GM23248 (cell line): ENCODE results near the gene CATSPER4. TPM values are rescaled to one million over a fixed set of nuclear protein-coding genes. Genes with fewer than 3 reads are reported as not detected.

Experiments
- DNase-seq: peaks from one replicate; pipeline ENCODE4 v3.0.0-alpha.2; 2015
- H2AFZ ChIP-seq: fragments of 200-600 bp; sonication (generic); 2 replicates; pipeline ENCODE4 v1.6.1; 2016; ENCODE audit warnings: antibody characterized with exemption
- H3F3A ChIP-seq: fragments of 200-600 bp; sonication (generic); 2 replicates; pipeline ENCODE4 v1.6.1; 2016; ENCODE audit warnings: mild to moderate bottlenecking, antibody characterized with exemption, mixed run types; ENCODE audit not compliant: insufficient read depth
- H3K27ac ChIP-seq: fragments of 200-600 bp; sonication (generic); 2 replicates; pipeline ENCODE4 v1.5.1; 2016; ENCODE audit warnings: mild to moderate bottlenecking
- H3K27me3 ChIP-seq: fragments of 200-600 bp; sonication (generic); replicated peaks from 2 replicates; pipeline ENCODE4 v1.6.1; 2016; ENCODE audit warnings: mild to moderate bottlenecking; ENCODE audit not compliant: insufficient read depth
- H3K36me3 ChIP-seq: fragments of 200-600 bp; sonication (generic); 2 replicates; pipeline ENCODE4 v1.6.1; 2016; ENCODE audit warnings: low read depth, mild to moderate bottlenecking
- H3K4me1 ChIP-seq: fragments of 200-600 bp; sonication (generic); 2 replicates; pipeline ENCODE4 v1.6.1; 2016; ENCODE audit warnings: mild to moderate bottlenecking; ENCODE audit not compliant: insufficient read depth
- H3K4me2 ChIP-seq: fragments of 200-600 bp; sonication (generic); one replicate; pipeline ENCODE4 v1.6.1; 2016; ENCODE audit warnings: mild to moderate bottlenecking; ENCODE audit not compliant: unreplicated experiment
- H3K4me3 ChIP-seq: fragments of 200-600 bp; sonication (generic); 2 replicates; pipeline ENCODE4 v1.5.1; 2016; ENCODE audit warnings: mild to moderate bottlenecking
- H3K79me2 ChIP-seq: fragments of 200-600 bp; sonication (generic); 2 replicates; pipeline ENCODE4 v1.6.1; 2016; ENCODE audit warnings: mild to moderate bottlenecking; ENCODE audit not compliant: insufficient read depth
- H3K9ac ChIP-seq: fragments of 200-600 bp; sonication (generic); 2 replicates; pipeline ENCODE4 v1.6.1; 2016; ENCODE audit warnings: mild to moderate bottlenecking
- H3K9me2 ChIP-seq: fragments of 200-600 bp; sonication (generic); 2 replicates; pipeline ENCODE4 v1.6.1; 2016; ENCODE audit warnings: mixed run types, mild to moderate bottlenecking, moderate library complexity; ENCODE audit not compliant: insufficient read depth
- H3K9me3 ChIP-seq: fragments of 200-600 bp; sonication (generic); one replicate; pipeline ENCODE4 v1.6.1; 2017; ENCODE audit warnings: low read depth
- H4K20me1 ChIP-seq: fragments of 200-600 bp; sonication (generic); 2 replicates; pipeline ENCODE4 v1.6.0; 2016; ENCODE audit not compliant: insufficient read depth
- EZH2 ChIP-seq: fragments of 200-600 bp; sonication (generic); IDR thresholded peaks from 2 replicates; pipeline ENCODE4 v1.6.1; 2018; ENCODE audit warnings: antibody characterized with exemption, mild to moderate bottlenecking; ENCODE audit not compliant: insufficient read depth, poor library complexity, severe bottlenecking
- EZH2phosphoT487 ChIP-seq: fragments of 200-600 bp; sonication (generic); IDR thresholded peaks from 2 replicates; pipeline ENCODE4 v1.6.1; 2018; ENCODE audit warnings: antibody characterized with exemption, moderate library complexity, mild to moderate bottlenecking, low read depth; ENCODE audit not compliant: insufficient read depth
- WGBS, 2 experiments: methylation state at CpG; one replicate each; pipeline ENCODE4 v1.1.6; 2015 to 2017; ENCODE audit warnings: low lambda C conversion rate in 2 of 2, low coverage in 1 of 2; ENCODE audit errors: missing lambda C conversion rate in 2 of 2; 5-methylcytosine and 5-hydroxymethylcytosine counted together
- in situ Hi-C: fragments of 300-500 bp; cut with MboI; formaldehyde crosslinking; loops from 2 replicates; pipeline ENCODE4 v1.15.0; 2020
- polyA plus RNA-seq: library from polyadenylated mRNA; unstranded; fragments of >200 nt; fragmentation: Nextera tagmentation; extraction: Ambion mirVana; gene quantifications from 2 replicates; pipeline ENCODE4 v1.2.1, GENCODE V29; 2016
- total RNA-seq: library from RNA; depleted of rRNA; stranded (reverse); fragments of >200 nt; shearing (Covaris generic); gene quantifications from 2 replicates; pipeline ENCODE4 v1.2.3, GENCODE V29; 2014

The CATSPER4 gene
- total and polyA plus RNA-seq, 2 experiments from 2014 or later: not detected

GRCh38 chr1:26160527-26161414, 29.6 kb upstream of the CATSPER4 start:
- H3K9me3 ChIP-seq: no peaks in the 10 kb centered on the region
- peak overlapping the region; percentile 70 for H3K4me3 ChIP-seq
- no peaks in the 10 kb centered on the region for H3K79me2 ChIP-seq
- no peak overlapping the region for H3K27ac ChIP-seq
- H3K4me2 ChIP-seq: peak overlapping the region; percentile 97
- H3K9ac ChIP-seq: no peak overlapping the region
- TF ChIP-seq EZH2phosphoT487 (no peak), EZH2 (no peak)
- no peaks in the 10 kb centered on the region for H3K4me1 ChIP-seq
- H2AFZ ChIP-seq: peak overlapping the region; percentile 83
- H4K20me1 ChIP-seq: no peaks in the 10 kb centered on the region
- no peaks in the 10 kb centered on the region for H3F3A ChIP-seq
- DNase-seq: no peak
- H3K27me3 ChIP-seq: peaks cover 16% of the 10 kb centered on the region
- WGBS, 2 experiments: 50 to 54% methylated on average over 17 to 18 of the region's 18 CpGs
- H3K9me2 ChIP-seq: no peaks in the 10 kb centered on the region
- in situ Hi-C loops: no loop called here
- H3K36me3 ChIP-seq: no peaks in the 10 kb centered on the region

GRCh38 chr1:26161415-26162219, 28.8 kb upstream of the CATSPER4 start:
- Histone ChIP-seq H3K4me2 (peak overlapping the region; percentile 97), H4K20me1 (no peaks in the 10 kb centered on the region), H3K27me3 (peaks cover 16% of the 10 kb centered on the region), H3K36me3 (no peaks in the 10 kb centered on the region), H3K9me3 (no peaks in the 10 kb centered on the region), H3K4me1 (no peaks in the 10 kb centered on the region), H3K9ac (0 out of 2 replicates have a peak overlapping the region, but pooled peaks have one; percentile 33), H3K79me2 (no peaks in the 10 kb centered on the region), H3F3A (no peaks in the 10 kb centered on the region), H2AFZ (peak overlapping the region; percentile 83), H3K27ac (no peak overlapping the region), H3K9me2 (no peaks in the 10 kb centered on the region), H3K4me3 (peak overlapping the region; percentile 70)
- peak; percentile 75 for DNase-seq
- in situ Hi-C loops: no loop called here
- 2 to 4% methylated on average over 28 to 69 of the region's 98 CpGs for WGBS, 2 experiments
- no peak for TF ChIP-seq EZH2
- TF ChIP-seq EZH2phosphoT487: no peak

GRCh38 chr1:26162220-26162709, 28.1 kb upstream of the CATSPER4 start:
- Histone ChIP-seq H3K79me2 (no peaks in the 10 kb centered on the region), H3K27me3 (peaks cover 16% of the 10 kb centered on the region), H4K20me1 (no peaks in the 10 kb centered on the region), H3K9me2 (no peaks in the 10 kb centered on the region), H3F3A (no peaks in the 10 kb centered on the region), H3K9ac (no peak overlapping the region), H3K4me2 (peak overlapping the region; percentile 97), H3K4me1 (no peaks in the 10 kb centered on the region), H2AFZ (peak overlapping the region; percentile 83), H3K36me3 (no peaks in the 10 kb centered on the region), H3K9me3 (no peaks in the 10 kb centered on the region), H3K4me3 (peak overlapping the region; percentile 70), H3K27ac (no peak overlapping the region)
- no peak for DNase-seq
- in situ Hi-C loops: no loop called here
- no peak for TF ChIP-seq EZH2
- TF ChIP-seq EZH2phosphoT487: no peak
- 23 to 24% methylated on average over 21 of the region's 21 CpGs for WGBS, 2 experiments

GRCh38 chr1:26163684-26164035, 26.7 kb upstream of the CATSPER4 start:
- Histone ChIP-seq H3K36me3 (no peaks in the 10 kb centered on the region), H3K9me2 (no peaks in the 10 kb centered on the region), H3F3A (no peaks in the 10 kb centered on the region), H3K9ac (no peak overlapping the region), H3K4me1 (no peaks in the 10 kb centered on the region), H3K9me3 (no peaks in the 10 kb centered on the region), H3K27ac (no peak overlapping the region), H4K20me1 (no peaks in the 10 kb centered on the region), H3K4me3 (peak overlapping the region; percentile 65), H3K79me2 (no peaks in the 10 kb centered on the region), H2AFZ (peak overlapping the region; percentile 82), H3K4me2 (peak overlapping the region; percentile 77), H3K27me3 (peaks cover 16% of the 10 kb centered on the region)
- TF ChIP-seq EZH2 (no peak), EZH2phosphoT487 (no peak)
- in situ Hi-C loops: no loop called here
- DNase-seq: no peak
- WGBS, 2 experiments: 32 to 37% methylated on average over 9 of the region's 9 CpGs
